OCI-LY1 (cell line): ENCODE data around the gene LAMTOR5.
A peak's percentile ranks its signal among the peaks of the same experiment; 100 is the strongest.
"Not testable (repeated sequence)": the region's sequence is repeated elsewhere in the genome, so short reads cannot be mapped to it uniquely, and the experiment has no call there.

Experiments
- H2AFZ ChIP-seq: fragments of 200-600 bp; sonication (generic), shearing (Covaris generic); 2 replicates; pipeline ENCODE4 v1.6.0; 2014; ENCODE audit warnings: antibody characterized with exemption, mild to moderate bottlenecking, low read length
- H3F3A ChIP-seq: fragments of 200-600 bp; sonication (generic), shearing (Covaris generic); 2 replicates; pipeline ENCODE4 v1.6.0; 2014; ENCODE audit warnings: mild to moderate bottlenecking, antibody characterized with exemption, low read length, moderate library complexity; ENCODE audit not compliant: insufficient read depth
- H3K27ac ChIP-seq: fragments of 200-600 bp; sonication (generic); 2 replicates; pipeline ENCODE4 v1.5.1; 2014; ENCODE audit warnings: low read length, mixed run types, mild to moderate bottlenecking, low read depth; ENCODE audit not compliant: poor library complexity, severe bottlenecking
- H3K27me3 ChIP-seq: fragments of 200-600 bp; sonication (generic); 2 replicates; pipeline ENCODE4 v1.6.0; 2014; ENCODE audit warnings: antibody characterized with exemption, mild to moderate bottlenecking, low read length, moderate library complexity; ENCODE audit not compliant: insufficient read depth
- H3K36me3 ChIP-seq: fragments of 200-600 bp; sonication (generic); 2 replicates; pipeline ENCODE4 v1.6.1; 2014; ENCODE audit warnings: mild to moderate bottlenecking, antibody characterized with exemption, low read length, moderate library complexity, mixed read lengths; ENCODE audit not compliant: insufficient read depth
- H3K4me1 ChIP-seq: fragments of 200-600 bp; sonication (generic); 2 replicates; pipeline ENCODE4 v1.5.1; 2014; ENCODE audit warnings: mild to moderate bottlenecking, low read length, moderate library complexity; ENCODE audit not compliant: insufficient read depth, severe bottlenecking
- H3K4me2 ChIP-seq: fragments of 200-600 bp; sonication (generic), shearing (Covaris generic); 2 replicates; pipeline ENCODE4 v1.6.1; 2014; ENCODE audit warnings: low read length
- H3K4me3 ChIP-seq: fragments of 200-600 bp; sonication (generic); 2 replicates; pipeline ENCODE4 v1.5.1; 2014; ENCODE audit warnings: low read length, low read depth, mild to moderate bottlenecking, mixed read lengths; ENCODE audit not compliant: poor library complexity, severe bottlenecking
- H3K79me2 ChIP-seq: fragments of 200-600 bp; shearing (Covaris generic); 2 replicates; pipeline ENCODE4 v1.6.1; 2016; ENCODE audit warnings: mixed run types, low read length, mixed read lengths; ENCODE audit not compliant: insufficient read depth
- H3K9ac ChIP-seq: fragments of 200-600 bp; sonication (generic), shearing (Covaris generic); 2 replicates; pipeline ENCODE4 v1.6.1; 2014; ENCODE audit warnings: mild to moderate bottlenecking, low read length, mixed read lengths
- H3K9me2 ChIP-seq: fragments of 200-600 bp; sonication (generic), shearing (Covaris generic); 2 replicates; pipeline ENCODE4 v1.6.1; 2014; ENCODE audit warnings: low read depth, mild to moderate bottlenecking, low read length, mixed read lengths
- H3K9me3 ChIP-seq: fragments of 200-600 bp; shearing (Covaris generic); 2 replicates; pipeline ENCODE4 v1.6.1; 2014; ENCODE audit warnings: low read length, mixed read lengths
- H4K20me1 ChIP-seq: fragments of 200-600 bp; sonication (generic), shearing (Covaris generic); 2 replicates; pipeline ENCODE4 v1.6.0; 2016; ENCODE audit warnings: mild to moderate bottlenecking, low read length; ENCODE audit not compliant: insufficient read depth
- CTCF ChIP-seq: fragments of 200-600 bp; sonication (generic), shearing (Covaris generic); IDR thresholded peaks from 2 replicates; pipeline ENCODE4 v1.5.1; 2017; ENCODE audit warnings: mild to moderate bottlenecking, antibody characterized with exemption, low read length, moderate library complexity, mixed read lengths
- EZH2 ChIP-seq: fragments of 200-600 bp; sonication (generic), shearing (Covaris generic); IDR thresholded peaks from 2 replicates; pipeline ENCODE4 v1.8.0; 2017; ENCODE audit warnings: borderline replicate concordance, mixed run types, mild to moderate bottlenecking, antibody characterized with exemption, low read length, moderate library complexity, mixed read lengths

The LAMTOR5 gene

GRCh38 chr1:110408488-110408887, 994 bp upstream of the LAMTOR5 start:
- Histone ChIP-seq H3K4me1 (peaks cover 31% of the 10 kb centered on the region), H3K9ac (peak overlapping the region; percentile 86), H3K79me2 (peaks cover 6% of the 10 kb centered on the region), H4K20me1 (no peaks in the 10 kb centered on the region), H3K27ac (no peak overlapping the region), H2AFZ (peak overlapping the region; percentile 86; the same call in 1 of the 2 replicates), H3K27me3 (no peaks in the 10 kb centered on the region), H3K36me3 (peaks cover 18% of the 10 kb centered on the region; the same call in 1 of the 2 replicates), H3K4me2 (peak overlapping the region; percentile 92), H3K9me3 (no peaks in the 10 kb centered on the region), H3F3A (no peaks in the 10 kb centered on the region), H3K4me3 (peak overlapping the region; percentile 79), H3K9me2 (no peaks in the 10 kb centered on the region)
- TF ChIP-seq EZH2 (no peak), CTCF (no peak)

- Histone ChIP-seq H3K4me2 (peak overlapping the region; percentile 92), H3K36me3 (peaks cover 39% of the 10 kb centered on the region), H3K27ac (peak overlapping the region; percentile 63), H3K4me1 (peaks cover 31% of the 10 kb centered on the region), H3K9ac (peak overlapping the region; percentile 86), H3K4me3 (peak overlapping the region; percentile 79)
- not testable (repeated sequence) for H3K9me3 ChIP-seq, H2AFZ ChIP-seq, H3F3A ChIP-seq, H4K20me1 ChIP-seq, H3K27me3 ChIP-seq, H3K79me2 ChIP-seq, H3K9me2 ChIP-seq
Observed at GRCh38 chr1:110406407-110406806, 1.1 kb downstream of the LAMTOR5 start.

- H3K36me3 ChIP-seq: peaks cover 57% of the 10 kb centered on the region
Observed at GRCh38 chr1:110404401-110404800, 3.1 kb downstream of the LAMTOR5 start.

More at GRCh38 chr1:110404401-110404800, 3.1 kb downstream of the LAMTOR5 start:
- no peaks in the 10 kb centered on the region for H3K9me2 ChIP-seq
- H3K4me2 ChIP-seq: no peak overlapping the region
- no peaks in the 10 kb centered on the region for H3K9me3 ChIP-seq
- H3K4me1 ChIP-seq: peaks cover 31% of the 10 kb centered on the region
- H3K27ac ChIP-seq: no peak overlapping the region
- no peaks in the 10 kb centered on the region for H4K20me1 ChIP-seq
- H3K4me3 ChIP-seq: no peak overlapping the region
- H3K27me3 ChIP-seq: no peaks in the 10 kb centered on the region
- no peak overlapping the region for H3K9ac ChIP-seq
- no peak overlapping the region for H2AFZ ChIP-seq
- no peak for TF ChIP-seq EZH2
- TF ChIP-seq CTCF: no peak
- H3F3A ChIP-seq: no peaks in the 10 kb centered on the region
- H3K79me2 ChIP-seq: peaks cover 6% of the 10 kb centered on the region
